NCI-H187 (cell line): ENCODE data around the gene PP2D1.
A peak's percentile ranks its signal among the peaks of the same experiment; 100 is the strongest.
"Not testable (repeated sequence)": the region's sequence is repeated elsewhere in the genome, so short reads cannot be mapped to it uniquely, and the experiment has no call there.

Experiments
- DNase-seq, 2 experiments: peaks; one replicate each; lab custom pipeline; 2025; lab: John Stamatoyannopoulos, UW

The PP2D1 gene

DNA sequence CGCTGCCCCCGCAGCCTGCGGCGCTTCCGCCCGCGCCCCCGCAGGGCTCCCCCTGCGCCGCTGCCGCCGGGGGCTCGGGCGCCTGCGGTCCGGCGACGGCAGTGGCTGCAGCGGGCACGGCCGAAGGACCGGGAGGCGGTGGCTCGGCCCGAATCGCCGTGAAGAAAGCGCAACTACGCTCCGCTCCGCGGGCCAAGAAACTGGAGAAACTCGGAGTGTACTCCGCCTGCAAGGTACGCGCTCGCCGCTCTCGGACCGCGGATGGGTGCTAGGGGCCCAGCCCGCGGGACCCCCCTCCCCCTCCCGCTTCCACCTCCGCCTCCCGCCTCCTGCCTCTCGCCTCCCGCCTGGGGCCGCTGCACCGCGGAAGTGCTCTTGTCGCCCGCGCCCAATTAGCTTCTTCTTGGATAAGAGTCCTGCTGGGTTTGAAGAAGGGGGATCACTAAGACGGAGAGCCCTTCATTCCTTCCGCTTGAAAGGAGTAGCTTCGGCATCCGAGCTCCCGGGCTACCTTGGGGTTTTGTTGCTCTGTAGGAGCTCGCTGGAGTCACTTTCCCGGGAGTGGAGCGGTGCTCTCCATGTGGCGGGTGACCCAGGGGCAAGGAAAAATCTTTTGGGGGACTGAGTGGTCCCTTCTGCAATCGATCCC lies 28.6 kb upstream of the PP2D1 start:
- DNase-seq = no peak

DNA sequence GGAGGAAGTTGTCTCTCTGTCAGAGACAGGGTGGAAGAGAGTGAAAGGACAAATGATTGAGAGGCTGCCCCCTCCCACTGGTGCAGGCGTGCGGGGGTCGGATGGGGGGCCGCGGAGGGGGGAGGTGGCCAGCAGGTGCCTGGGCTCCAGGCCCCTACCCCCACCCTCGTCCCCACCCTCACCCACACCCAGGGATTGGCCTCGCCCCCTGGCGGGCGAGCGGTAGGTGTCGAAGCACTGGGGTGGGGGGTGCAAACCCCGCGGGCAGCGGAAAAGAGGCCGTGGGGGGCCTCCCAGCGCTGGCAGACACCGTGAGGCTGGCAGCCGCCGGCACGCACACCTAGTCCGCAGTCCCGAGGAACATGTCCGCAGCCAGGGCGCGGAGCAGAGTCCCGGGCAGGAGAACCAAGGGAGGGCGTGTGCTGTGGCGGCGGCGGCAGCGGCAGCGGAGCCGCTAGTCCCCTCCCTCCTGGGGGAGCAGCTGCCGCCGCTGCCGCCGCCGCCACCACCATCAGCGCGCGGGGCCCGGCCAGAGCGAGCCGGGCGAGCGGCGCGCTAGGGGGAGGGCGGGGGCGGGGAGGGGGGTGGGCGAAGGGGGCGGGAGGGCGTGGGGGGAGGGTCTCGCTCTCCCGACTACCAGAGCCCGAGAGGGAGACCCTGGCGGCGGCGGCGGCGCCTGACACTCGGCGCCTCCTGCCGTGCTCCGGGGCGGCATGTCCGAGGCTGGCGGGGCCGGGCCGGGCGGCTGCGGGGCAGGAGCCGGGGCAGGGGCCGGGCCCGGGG lies 27.9 kb upstream of the PP2D1 start, which contains the start of gene KAT2B:
TSS of gene KAT2B (plus strand) at position 682 of the 783 bp plus-strand sequence. CDS start at position 714, 32 bp downstream.
- DNase-seq = peak in 1 of 2 experiments; percentile 9

DNA sequence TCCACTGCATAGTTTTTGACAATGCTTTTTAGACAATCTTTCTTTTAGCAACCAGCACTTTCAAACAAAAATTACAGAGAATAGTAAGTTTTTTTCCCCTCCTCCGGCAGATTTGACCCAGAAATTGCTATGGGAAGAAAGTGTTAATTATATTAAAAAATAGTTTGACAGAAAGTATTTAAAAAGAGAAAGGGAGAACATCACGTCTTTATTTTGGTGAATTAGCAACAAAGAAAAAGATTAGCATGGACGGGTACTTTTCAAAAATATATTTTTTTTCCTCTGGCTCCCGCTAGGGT lies 27.4 kb upstream of the PP2D1 start:
- DNase-seq = no peak

DNA sequence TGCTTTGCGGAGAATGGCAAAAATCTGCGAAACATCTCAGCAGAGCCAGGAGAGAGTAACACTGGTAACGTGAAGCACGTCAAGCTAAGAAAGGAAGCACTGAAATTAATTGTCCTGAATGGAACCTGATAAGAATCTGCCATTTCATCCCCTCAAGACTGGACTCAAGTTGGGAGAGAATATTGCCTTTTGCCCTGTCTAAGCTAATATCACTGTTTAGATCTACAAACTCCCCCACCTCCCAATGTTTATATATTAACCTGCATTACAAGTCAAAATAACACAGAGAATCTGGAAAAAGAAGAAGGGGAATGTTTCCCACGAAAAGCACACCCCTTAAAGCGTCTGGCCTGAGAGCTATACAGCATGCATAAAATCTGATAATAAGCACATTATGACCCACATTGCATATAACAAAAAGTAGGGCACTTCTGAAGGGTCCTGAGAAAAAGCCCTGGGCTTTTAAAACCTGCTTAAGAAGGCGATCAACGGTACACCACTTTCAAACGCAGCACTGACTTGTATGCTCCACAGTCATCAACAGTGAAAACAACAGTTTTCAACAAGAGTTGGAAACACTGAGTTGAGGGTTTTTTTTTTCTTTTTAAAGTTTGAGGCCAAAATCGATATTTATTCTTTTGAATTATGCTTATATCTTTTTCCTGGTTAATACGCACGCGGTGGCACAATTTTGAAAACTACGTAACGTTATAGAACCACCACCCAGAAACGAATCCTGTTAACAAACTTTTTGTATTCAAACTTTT lies 26.8 kb upstream of the PP2D1 start:
- DNase-seq = no peak

DNA sequence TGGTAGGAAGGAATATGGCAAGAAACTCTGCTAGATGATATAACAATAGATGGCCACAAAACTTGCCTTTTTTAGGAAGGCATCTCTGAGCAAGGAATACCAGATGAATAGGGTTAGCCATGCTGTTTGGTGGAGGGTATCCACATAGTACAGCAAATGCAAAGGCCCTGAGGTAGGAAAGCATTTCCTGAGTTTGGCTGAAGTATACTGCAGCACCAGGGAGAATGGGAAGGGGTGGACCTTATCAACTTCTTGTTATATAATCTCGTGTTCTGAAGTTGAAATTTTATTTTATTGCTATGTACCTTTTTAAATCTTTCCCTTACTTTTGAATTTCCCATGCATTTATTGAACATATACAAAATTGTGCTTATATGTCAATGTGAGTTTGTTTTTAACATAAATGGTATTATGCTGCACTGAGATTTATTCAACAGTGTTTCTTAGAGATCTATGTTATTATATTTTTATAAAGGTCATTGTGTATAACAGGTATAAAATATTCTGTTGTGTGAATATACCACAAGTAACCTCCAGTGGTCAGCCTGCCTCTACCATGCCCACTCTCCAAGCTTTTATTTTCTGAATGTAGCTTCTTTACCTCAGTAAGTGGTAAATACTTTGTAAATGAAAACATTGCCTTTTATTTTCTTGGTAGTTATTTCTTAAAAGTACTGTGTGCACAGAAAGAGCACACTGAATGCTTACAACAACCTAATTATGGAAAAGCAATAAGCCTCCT lies 25.4 kb upstream of the PP2D1 start:
- no peak for DNase-seq

DNA sequence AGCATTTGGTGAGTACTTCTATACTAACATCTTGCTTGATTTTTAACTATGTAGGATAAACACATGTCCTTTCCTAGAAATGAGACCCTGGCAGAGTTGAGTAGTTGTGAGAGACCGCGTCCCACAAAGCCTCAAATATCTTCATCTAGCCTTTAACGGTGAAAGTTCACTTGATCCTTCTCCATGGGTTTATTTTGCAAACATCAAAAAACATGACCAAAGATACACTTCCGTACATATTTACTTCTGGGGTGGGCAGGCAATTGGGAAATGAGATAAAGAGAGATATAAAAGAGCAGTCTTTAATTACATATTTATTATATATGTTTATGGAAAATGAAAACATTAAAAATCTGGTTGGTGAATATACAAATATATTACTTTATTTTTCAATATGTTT lies 23.0 kb upstream of the PP2D1 start:
- DNase-seq = no peak

DNA sequence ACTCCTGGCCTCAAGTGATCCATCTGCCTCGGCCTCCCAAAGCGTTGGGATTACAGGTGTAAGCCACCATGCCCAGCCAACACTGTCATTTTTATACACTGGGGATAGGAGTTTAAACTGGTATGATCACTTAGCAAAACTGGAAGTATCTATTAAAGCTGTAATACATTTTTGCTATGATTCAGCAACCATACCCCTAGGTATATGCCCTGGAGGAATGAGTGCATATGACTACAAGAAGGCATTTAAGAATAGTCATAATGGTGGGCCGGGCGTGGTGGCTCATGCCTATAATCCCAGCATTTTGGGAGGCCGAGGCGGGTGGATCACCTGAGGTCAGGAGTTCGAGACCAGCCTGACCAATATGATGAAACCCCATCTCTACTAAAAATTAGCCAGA lies 19.9 kb upstream of the PP2D1 start:
- not testable (repeated sequence) for DNase-seq

DNA sequence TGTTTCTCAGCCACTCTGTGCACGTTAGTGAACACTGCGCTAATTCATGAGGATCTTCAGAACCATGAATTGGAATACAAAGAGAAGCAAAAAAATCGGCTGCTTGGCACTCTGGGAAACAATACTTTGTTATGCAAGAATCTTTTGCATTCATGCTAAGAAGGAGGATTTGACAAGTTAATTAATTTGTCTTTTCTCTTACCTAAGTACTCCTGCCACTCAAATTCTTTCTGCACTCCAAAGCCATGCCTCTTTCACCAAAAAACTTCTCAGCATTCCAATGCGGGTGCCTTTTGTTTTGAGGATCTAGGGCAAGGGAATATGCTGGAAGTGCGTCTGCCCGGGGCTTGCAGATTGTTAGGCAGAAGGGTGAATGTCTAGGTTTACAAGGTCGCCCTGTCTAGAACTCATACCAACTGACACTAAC lies 16.9 kb upstream of the PP2D1 start:
- DNase-seq = no peak

DNA sequence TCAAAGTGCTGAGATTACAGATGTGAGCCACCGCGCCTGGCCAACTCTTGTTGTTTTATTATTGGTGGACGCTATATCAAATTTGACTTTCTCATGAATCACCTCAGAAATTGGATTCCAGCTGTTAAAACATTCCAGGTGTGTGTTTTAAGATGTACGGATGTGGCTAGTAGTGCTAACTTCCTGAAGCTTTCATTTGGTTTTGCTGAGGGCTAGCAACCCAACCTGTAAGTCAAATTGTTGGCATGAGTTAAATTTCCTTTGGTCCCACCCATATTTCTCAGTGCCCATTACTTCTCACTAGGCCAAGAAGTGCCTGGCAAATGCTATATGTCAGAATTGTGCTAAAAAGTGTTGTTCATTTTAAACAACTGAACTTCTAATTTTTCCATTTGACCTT lies 15.1 kb upstream of the PP2D1 start:
- no peak for DNase-seq

DNA sequence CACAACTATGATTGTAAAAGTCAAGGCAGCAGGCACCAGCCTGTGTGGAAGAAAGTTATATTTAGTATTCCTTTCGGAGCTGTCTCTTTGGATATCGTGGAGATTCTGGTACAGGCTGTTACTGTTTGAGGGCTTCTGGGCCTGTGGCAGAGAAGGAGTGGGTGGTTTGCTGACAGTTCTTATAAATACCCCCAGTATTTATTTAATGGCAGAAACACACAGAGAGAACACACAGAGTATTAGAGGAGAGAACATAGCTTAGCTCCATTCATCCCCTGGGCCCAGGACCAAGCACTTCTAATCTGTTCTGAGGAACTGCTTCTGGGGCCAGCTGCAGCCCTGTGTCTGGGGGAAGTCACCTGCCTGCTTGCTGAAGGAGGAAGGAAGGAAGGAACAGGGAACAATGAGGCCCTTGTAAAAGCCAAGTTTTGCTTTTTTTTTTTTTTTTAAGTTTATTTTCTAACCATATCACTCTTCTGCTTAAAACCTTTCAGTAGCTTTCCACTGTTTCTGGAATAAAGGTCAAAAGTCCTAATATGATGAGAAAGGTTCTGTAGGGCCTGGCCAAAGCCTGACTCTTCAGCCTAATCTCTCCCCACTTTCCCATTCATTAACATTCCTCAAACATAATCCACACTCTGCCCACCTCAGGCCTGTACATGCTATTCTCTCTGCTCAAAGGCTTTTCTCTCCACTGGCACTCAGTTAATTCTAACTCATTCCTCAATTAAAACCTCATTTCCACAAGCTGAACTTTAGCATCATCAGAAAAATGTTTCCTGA lies 11.8 kb upstream of the PP2D1 start:
- DNase-seq = no peak

DNA sequence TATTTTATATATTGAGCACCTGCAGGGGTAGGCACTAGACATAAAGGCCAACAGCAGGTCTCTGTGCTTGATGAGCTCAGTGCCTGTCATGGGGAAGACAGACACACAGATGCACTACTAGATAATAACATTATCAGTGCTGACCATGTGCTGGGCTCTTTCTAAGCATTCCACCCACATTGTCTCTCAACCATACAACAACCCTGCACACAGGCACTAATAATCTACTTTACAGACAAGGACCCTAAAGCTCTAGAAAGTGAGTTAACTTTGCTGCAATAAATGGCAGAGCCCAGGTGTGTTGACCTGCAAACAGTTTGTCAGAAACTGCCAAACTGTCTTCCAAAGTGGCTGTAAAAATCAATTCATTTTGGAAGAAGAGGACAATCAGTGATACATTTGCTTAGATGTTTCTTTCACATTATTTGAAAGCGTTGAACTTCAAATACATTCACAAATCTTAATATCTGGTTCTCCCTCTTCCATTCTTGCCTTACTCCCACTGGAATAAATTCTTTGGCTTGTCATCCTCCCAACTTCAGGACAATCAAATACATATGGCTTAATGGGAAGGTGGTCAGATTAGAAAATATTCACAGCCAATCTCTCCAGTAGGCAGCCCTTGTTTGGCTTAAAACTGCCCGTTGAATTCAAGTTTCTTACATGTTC lies 11.0 kb upstream of the PP2D1 start:
- no peak for DNase-seq

DNA sequence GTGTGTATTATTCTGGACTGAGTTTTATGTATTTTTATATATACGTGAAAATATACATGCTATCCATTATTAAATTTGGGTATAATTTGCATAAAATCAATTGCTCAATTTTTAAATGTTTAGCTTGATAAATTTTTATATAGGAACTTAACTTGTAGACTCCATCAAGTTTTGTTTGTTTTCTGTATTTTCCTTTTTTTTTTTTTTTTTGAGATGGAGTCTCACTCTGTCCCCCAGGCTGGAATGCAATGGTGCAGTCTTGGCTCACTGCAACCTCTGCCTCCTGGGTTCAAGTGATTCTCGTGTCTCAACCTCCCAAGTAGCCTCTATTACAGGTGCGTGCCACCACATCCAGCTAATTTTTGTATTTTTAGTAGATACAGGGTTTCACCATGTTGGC lies 4.0 kb upstream of the PP2D1 start:
- DNase-seq = not testable (repeated sequence)

DNA sequence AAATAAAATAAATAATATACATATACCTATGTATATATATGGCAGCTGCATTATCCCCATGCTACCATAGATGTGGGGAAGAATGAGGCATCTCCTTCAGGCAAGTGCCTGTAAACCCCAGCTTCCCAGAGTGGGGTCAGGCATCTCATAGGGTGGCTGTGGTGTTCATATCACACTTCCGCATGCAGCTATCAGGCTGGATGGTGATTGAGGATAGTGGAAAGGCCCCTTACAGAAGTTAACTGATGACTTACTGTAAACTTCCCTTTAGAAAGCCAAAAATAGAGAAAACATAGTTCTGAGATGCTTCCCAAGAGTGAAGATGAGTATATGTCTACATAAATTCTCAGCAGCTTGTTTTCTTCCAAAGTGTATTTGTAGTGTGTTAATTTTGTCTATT lies 3.5 kb upstream of the PP2D1 start:
- DNase-seq = no peak

DNA sequence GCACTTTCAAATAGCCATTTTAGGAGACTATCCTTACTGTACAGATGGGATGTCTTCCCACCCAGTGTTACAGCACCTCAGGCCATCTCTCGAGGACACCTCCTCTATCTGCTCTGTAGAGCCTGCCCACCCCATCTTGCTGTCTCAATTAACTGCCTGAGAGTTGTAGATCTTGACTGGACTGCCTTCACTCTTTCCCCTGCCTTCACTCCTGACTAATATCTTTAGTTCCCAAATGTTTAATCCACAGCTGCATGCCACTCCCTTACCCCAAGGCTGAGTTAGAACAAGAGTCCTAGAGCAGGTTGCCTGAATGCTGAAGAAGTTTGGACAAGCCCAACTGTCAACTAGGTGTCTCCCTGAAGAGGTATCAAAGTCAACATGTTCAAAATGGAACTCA lies 1.3 kb upstream of the PP2D1 start:
- DNase-seq = no peak

DNA sequence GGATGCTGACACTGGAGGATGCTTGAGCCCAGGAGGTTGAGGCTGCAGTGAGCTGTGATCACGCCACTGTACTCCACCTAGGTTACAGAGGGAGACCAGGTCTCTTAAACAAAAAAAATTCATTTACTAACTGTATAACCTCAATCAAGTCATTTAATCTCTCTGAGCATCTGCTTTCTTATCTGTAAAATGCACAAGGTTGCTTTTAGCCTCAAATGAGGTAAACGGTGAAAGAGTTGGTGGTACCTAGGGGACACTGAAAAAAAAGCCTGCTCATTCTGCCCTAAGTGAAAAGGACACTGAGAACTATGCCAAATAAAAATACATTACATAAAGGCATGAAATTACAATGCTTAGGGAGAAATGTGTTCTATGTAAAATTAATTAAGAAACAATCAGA lies 3.4 kb downstream of the PP2D1 start:
- no peak for DNase-seq

DNA sequence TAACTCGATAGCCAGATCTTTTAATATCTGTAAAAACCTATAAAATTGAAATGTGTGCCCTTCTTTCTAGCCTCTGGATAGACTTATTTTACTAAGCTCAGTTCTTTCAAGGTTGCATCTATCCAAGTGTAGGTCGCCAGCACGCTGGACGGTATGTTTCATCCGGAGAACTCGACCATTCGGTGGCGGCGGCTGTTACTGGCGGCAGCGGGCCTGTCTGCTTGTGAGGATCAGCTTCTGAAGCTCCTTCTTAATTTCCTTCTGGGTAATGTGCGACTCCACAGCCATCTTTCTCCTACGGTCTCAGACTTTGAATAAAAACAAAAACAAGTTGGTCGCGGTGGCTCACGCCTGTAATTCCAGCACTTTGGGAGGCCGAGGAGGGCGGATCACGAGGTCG lies 4.1 kb downstream of the PP2D1 start:
- no peak for DNase-seq

DNA sequence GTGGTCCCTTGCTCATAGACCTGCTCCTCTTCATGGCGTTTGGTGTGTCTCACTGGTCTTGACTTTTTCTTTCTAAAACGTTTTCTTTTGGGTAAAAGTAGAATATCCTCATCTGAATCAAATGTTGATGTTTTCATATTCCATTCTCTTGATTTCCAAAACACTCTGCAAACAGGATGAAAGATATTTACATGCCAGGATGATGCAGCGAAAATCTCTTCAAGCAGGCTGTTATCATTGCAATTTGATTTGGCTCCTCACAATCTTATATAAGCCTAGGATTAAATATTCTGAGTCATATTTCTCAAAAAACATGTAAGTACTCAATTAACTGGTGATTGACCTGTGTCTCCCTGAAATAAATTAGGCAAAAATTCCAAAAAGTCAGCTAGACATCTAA lies 10.1 kb downstream of the PP2D1 start:
- DNase-seq = no peak

DNA sequence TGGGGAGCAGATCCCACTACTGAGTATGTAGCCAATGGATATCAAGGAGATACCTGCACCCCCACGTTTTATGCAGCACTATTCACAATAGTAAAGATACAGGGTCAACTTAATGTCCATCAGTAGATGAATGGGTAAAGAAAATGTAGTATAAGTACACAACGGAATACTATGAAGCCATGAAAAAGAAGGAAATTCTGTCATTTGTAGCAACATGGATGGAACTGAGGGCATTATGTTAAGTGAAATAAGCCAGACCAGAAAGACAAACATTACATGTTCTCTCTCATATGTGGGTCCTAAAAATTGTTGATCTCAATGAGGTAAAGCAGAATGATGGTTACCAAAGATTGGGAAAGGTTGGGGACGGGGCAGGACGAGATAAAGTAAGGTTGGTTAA lies 14.6 kb downstream of the PP2D1 start:
- DNase-seq = no peak

DNA sequence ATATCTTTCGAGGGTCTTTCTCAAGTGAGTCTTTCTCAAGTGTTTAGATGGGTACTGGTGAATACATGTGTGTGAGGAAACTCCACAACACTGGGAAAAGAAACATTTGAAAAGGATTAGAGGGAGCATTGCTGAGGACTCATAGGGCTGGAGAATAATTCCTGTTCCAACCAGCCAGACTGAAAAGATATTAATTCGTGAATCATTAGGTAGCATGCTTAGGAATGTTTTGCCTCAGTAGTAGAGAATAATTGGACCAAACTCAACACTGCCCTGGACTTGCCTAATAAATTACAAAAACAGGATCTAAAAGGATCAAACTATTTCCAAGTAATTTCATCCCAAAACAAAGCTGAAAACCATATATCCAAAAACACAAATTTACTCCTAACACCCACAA lies 17.3 kb downstream of the PP2D1 start:
- DNase-seq = no peak

DNA sequence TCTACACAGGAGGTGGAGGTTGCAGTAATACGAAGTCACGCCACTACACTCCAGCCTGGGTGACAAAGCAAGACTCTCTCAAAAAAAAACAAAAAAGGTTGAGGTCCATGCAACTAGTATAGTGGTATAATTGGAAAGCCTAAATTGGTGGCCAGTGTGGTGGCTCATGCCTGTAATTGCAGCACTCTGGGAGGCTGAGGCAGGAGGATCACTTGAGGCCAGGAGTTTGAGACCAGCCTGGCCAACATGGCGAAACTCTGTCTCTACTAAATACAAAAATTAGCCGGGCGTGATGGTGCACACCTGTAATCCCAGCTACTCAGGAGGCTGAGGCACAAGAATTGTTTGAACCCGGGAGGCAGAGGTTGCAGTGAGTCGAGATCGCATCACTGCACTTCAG lies 23.2 kb downstream of the PP2D1 start:
- DNase-seq = not testable (repeated sequence)

DNA sequence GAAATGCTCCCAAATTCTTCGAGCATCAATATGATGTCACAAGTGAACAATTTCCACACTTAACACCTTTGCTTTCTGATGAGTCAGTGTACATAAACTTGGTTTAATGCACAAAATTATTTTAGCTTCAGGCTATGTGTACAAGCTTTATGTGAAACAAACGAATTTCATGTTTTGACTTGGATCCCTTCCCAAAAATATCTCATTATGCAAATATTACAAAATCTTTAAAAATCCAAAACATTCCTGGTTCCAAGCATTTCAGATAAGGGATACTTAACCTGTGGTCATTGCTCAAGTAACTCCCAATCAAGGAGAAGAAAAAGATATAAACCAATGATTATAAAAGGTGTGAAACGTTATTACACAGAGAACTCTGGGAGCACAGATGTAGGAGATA lies 40.0 kb downstream of the PP2D1 start:
- no peak for DNase-seq
